ENCODE data around the gene CTNND2.

DNA sequence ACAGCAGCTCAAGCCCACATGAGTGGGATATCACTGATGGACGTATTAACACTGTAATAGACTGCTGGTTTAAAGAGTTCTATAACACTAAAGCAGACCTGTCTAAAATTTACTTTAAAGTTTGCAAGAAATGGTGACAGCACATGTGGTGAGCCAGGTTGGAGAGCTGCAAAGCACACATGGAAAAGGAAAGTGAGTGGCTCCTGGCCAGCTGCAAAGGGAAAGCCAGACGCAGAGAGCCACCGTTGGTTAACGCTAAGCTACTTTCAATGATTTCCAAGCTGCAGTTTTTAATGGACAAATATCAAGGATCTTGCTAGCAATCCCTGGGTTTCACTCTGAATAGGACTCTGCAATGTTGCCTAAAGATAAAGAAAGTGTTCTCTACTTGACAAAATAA is 89.9 kb downstream of the CTNND2 start:
- TF ChIP-seq, protein P1, sequence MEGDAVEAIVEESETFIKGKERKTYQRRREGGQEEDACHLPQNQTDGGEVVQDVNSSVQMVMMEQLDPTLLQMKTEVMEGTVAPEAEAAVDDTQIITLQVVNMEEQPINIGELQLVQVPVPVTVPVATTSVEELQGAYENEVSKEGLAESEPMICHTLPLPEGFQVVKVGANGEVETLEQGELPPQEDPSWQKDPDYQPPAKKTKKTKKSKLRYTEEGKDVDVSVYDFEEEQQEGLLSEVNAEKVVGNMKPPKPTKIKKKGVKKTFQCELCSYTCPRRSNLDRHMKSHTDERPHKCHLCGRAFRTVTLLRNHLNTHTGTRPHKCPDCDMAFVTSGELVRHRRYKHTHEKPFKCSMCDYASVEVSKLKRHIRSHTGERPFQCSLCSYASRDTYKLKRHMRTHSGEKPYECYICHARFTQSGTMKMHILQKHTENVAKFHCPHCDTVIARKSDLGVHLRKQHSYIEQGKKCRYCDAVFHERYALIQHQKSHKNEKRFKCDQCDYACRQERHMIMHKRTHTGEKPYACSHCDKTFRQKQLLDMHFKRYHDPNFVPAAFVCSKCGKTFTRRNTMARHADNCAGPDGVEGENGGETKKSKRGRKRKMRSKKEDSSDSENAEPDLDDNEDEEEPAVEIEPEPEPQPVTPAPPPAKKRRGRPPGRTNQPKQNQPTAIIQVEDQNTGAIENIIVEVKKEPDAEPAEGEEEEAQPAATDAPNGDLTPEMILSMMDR (IDR thresholded peaks at IDR 0.05; ENCODE audit: low read length): no peak
- TF ChIP-seq EZH2phosphoT487 (IDR thresholded peaks at IDR 0.05; ENCODE audit: low read length) (no peak), EZH2 (optimal IDR thresholded peaks at IDR 0.05; ENCODE audit: low read depth, low read length) (no peak)
